SH-SY5Y (cell line): ENCODE measurements around the gene PSMD9.

ENCODE experiments used
- GATA2 ChIP-seq: IDR thresholded peaks from 2 replicates; pipeline ENCODE4 v1.6.1; 2011; ENCODE audit warnings: mild to moderate bottlenecking, low read depth, low read length
- GATA3 ChIP-seq: IDR thresholded peaks from 2 replicates; pipeline ENCODE4 v1.6.1; 2011; ENCODE audit warnings: low read depth, mild to moderate bottlenecking, low read length, moderate library complexity

DNA sequence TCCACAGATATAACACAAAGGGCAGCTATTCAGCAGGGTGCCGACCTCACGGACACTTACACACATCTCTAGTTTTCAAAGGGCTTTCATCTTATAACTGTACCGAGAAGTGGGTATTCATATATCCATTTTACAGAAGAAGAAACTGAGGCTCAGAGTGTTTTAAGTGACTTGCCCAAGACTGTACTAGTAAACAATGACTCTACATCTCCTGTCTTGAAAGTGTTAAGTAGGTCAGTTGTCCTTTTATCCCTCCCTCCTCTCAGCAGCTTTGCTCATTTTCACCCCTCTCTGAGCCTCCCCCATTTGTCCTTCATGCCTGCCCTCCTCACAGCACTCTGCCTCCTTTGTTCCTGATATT lies 43.6 kb downstream of the PSMD9 start:
- TF ChIP-seq GATA2 (no peak), GATA3 (no peak)
